Natural killer cell (primary cell): ENCODE data around the gene POLR2J2. TPM values are rescaled to one million over a fixed set of nuclear protein-coding genes. Genes with fewer than 3 reads are reported as not detected.
"Not testable (repeated sequence)": the region's sequence is repeated elsewhere in the genome, so short reads cannot be mapped to it uniquely, and the experiment has no call there.

Experiments
- ATAC-seq, 3 donors: fragments of 150-1000 bp in 2 of 3; fragments of 200-7000 bp in 1 of 3; cut with Tn5 transposase; 1 replicate in 1 of 3; 2 replicates in 2 of 3; pipeline ENCODE4 v1.10.0; 2021; ENCODE audit warnings: mild to moderate bottlenecking in 2 of 3, moderate library complexity in 2 of 3
- DNase-seq, 2 donors: peaks; one replicate each; pipeline versions ENCODE4 v3.0.0 to v3.0.0-alpha.2; 2013 to 2021; ENCODE audit warnings: mixed read lengths in 1 of 2
- H3K27ac ChIP-seq: one replicate; pipeline ENCODE4 v1.5.1; 2013; ENCODE audit warnings: mild to moderate bottlenecking, low read length
- H3K27me3 ChIP-seq: one replicate; pipeline ENCODE4 v1.6.1; 2013; ENCODE audit warnings: low read length; ENCODE audit not compliant: control insufficient read depth, insufficient read depth
- H3K36me3 ChIP-seq: one replicate; pipeline ENCODE4 v1.6.1; 2013; ENCODE audit warnings: low read length; ENCODE audit not compliant: control insufficient read depth, insufficient read depth
- H3K4me1 ChIP-seq: one replicate; pipeline ENCODE4 v1.6.1; 2013; ENCODE audit warnings: low read length; ENCODE audit not compliant: control insufficient read depth, insufficient read depth
- H3K4me3 ChIP-seq: one replicate; pipeline ENCODE4 v1.5.1; 2013; ENCODE audit warnings: low read length
- H3K9me3 ChIP-seq: one replicate; pipeline ENCODE4 v1.6.1; 2013; ENCODE audit warnings: low read length; ENCODE audit not compliant: control insufficient read depth, insufficient read depth
- H3K27ac Mint-ChIP-seq, 2 donors: one replicate each; pipeline ENCODE4 v1.8.0; 2022; ENCODE audit warnings: mild to moderate bottlenecking in 2 of 2, mixed read lengths in 2 of 2, moderate library complexity in 1 of 2
- H3K27me3 Mint-ChIP-seq, 2 donors: one replicate each; pipeline ENCODE4 v1.8.0; 2022; ENCODE audit warnings: low read depth in 2 of 2, mixed read lengths in 2 of 2
- H3K36me3 Mint-ChIP-seq: one replicate; pipeline ENCODE4 v1.8.0; 2022; ENCODE audit warnings: mixed read lengths
- H3K4me1 Mint-ChIP-seq, 2 donors: one replicate each; pipeline ENCODE4 v1.8.0; 2022; ENCODE audit warnings: mixed read lengths in 2 of 2
- H3K4me3 Mint-ChIP-seq: one replicate; pipeline ENCODE4 v1.8.0; 2022; ENCODE audit warnings: mild to moderate bottlenecking, moderate library complexity, mixed read lengths
- H3K9me3 Mint-ChIP-seq, 2 donors: one replicate each; pipeline ENCODE4 v1.8.0; 2022; ENCODE audit warnings: mixed read lengths in 2 of 2
- WGBS: methylation state at CpG from one replicate; pipeline ENCODE4 v1.1.7; 2013; ENCODE audit warnings: missing lambda C conversion rate; ENCODE audit not compliant: insufficient coverage; 5-methylcytosine and 5-hydroxymethylcytosine counted together
- intact Hi-C: fragments of 100-400 bp; cut with micrococcal nuclease; formaldehyde crosslinking; loops from one replicate; pipeline ENCODE4 v1.14.2; 2022
- total RNA-seq, 4 donors: library from RNA; stranded (reverse); fragments of 120-200 nt in 1 of 4; gene quantifications; one replicate each; pipeline versions ENCODE4 v1.2.3 to v1.2.4, GENCODE V29; 2013 to 2022

The POLR2J2 gene
- total RNA-seq, 3 donors from 2014 or later (not counting 1 experiment from before 2014, with no cell fraction given), result 38.9 to 63.8 (median 49.4) TPM

GRCh38 chr7:102649924-102650323 lies 21.5 kb downstream of the POLR2J2 start, which contains the start of gene SPDYE2B:
Gene SPDYE2B, plus strand, starts transcription at chr7:102650319. Its CDS starts 2,030 bp downstream, at chr7:102652349.
- H3K36me3 ChIP-seq, H3K4me1 Mint-ChIP-seq, H3K9me3 ChIP-seq, H3K36me3 Mint-ChIP-seq, H3K4me3 ChIP-seq, intact Hi-C loops, H3K27me3 ChIP-seq, H3K27me3 Mint-ChIP-seq, H3K27ac Mint-ChIP-seq, H3K4me3 Mint-ChIP-seq, H3K9me3 Mint-ChIP-seq, DNase-seq, H3K27ac ChIP-seq, H3K4me1 ChIP-seq: not testable (repeated sequence)
- no CpG with 5 or more reads among the region's 4 CpGs for WGBS
- ATAC-seq, result peak in 1 of 3 donors; percentile 32

GRCh38 chr7:102647813-102648212 lies 23.6 kb downstream of the POLR2J2 start:
- H3K4me1 ChIP-seq, H3K36me3 ChIP-seq, H3K27me3 ChIP-seq, H3K4me3 ChIP-seq, H3K36me3 Mint-ChIP-seq, DNase-seq, H3K4me1 Mint-ChIP-seq, H3K27ac Mint-ChIP-seq, H3K4me3 Mint-ChIP-seq, H3K9me3 Mint-ChIP-seq, intact Hi-C loops, H3K27ac ChIP-seq, H3K27me3 Mint-ChIP-seq, H3K9me3 ChIP-seq: not testable (repeated sequence)
- ATAC-seq, result peak in 1 of 3 donors; percentile 1
- WGBS, result 93% methylated on average over 4 of the region's 7 CpGs

- H3K9me3 ChIP-seq, intact Hi-C loops, H3K4me1 ChIP-seq, H3K4me1 Mint-ChIP-seq, H3K4me3 ChIP-seq, H3K27me3 Mint-ChIP-seq, ATAC-seq, H3K4me3 Mint-ChIP-seq, H3K9me3 Mint-ChIP-seq, H3K27ac ChIP-seq, H3K36me3 Mint-ChIP-seq, H3K27ac Mint-ChIP-seq, DNase-seq, H3K27me3 ChIP-seq, H3K36me3 ChIP-seq: not testable (repeated sequence)
- WGBS, result no CpG with 5 or more reads among the region's 1 CpG
Measured at GRCh38 chr7:102643404-102643803, 28.1 kb downstream of the POLR2J2 start.

- H3K27me3 ChIP-seq, H3K27ac ChIP-seq, H3K36me3 Mint-ChIP-seq, DNase-seq, H3K4me3 Mint-ChIP-seq, H3K4me1 ChIP-seq, ATAC-seq, H3K27me3 Mint-ChIP-seq, H3K9me3 ChIP-seq, H3K36me3 ChIP-seq, H3K4me3 ChIP-seq, intact Hi-C loops, H3K4me1 Mint-ChIP-seq, H3K27ac Mint-ChIP-seq, H3K9me3 Mint-ChIP-seq: not testable (repeated sequence)
- WGBS, result no CpG with 5 or more reads among the region's 9 CpGs
Measured at GRCh38 chr7:102642691-102643090, 28.8 kb downstream of the POLR2J2 start, which contains the start of gene UPK3BL1. Gene UPK3BL1, minus strand, starts transcription at chr7:102642791. Its CDS starts 50 bp downstream, at chr7:102642741.

- H3K4me1 Mint-ChIP-seq, H3K27ac ChIP-seq, H3K4me3 Mint-ChIP-seq, H3K4me1 ChIP-seq, H3K27ac Mint-ChIP-seq, ATAC-seq, H3K9me3 ChIP-seq, H3K27me3 ChIP-seq, H3K9me3 Mint-ChIP-seq, intact Hi-C loops, H3K36me3 ChIP-seq, H3K4me3 ChIP-seq, H3K36me3 Mint-ChIP-seq, H3K27me3 Mint-ChIP-seq: not testable (repeated sequence)
- WGBS, result 96% methylated on average over 5 of the region's 11 CpGs
- peak in 1 of 2 donors; percentile 1 for DNase-seq
Measured at GRCh38 chr7:102638848-102639247, 32.6 kb downstream of the POLR2J2 start.

GRCh38 chr7:102636956-102637355 lies 34.5 kb downstream of the POLR2J2 start:
- H3K9me3 Mint-ChIP-seq, intact Hi-C loops, H3K27ac Mint-ChIP-seq, H3K4me1 Mint-ChIP-seq, H3K36me3 ChIP-seq, DNase-seq, H3K4me3 ChIP-seq, H3K27ac ChIP-seq, H3K27me3 ChIP-seq, H3K9me3 ChIP-seq, H3K27me3 Mint-ChIP-seq, H3K4me1 ChIP-seq, H3K4me3 Mint-ChIP-seq, ATAC-seq, H3K36me3 Mint-ChIP-seq: not testable (repeated sequence)
- 92% methylated on average over 7 of the region's 13 CpGs for WGBS

GRCh38 chr7:102635354-102635753 lies 36.1 kb downstream of the POLR2J2 start:
- H3K27ac Mint-ChIP-seq, H3K4me3 ChIP-seq, H3K36me3 ChIP-seq, ATAC-seq, H3K4me1 Mint-ChIP-seq, H3K27me3 Mint-ChIP-seq, H3K4me1 ChIP-seq, H3K4me3 Mint-ChIP-seq, DNase-seq, H3K36me3 Mint-ChIP-seq, H3K27me3 ChIP-seq, H3K27ac ChIP-seq, intact Hi-C loops, H3K9me3 Mint-ChIP-seq, H3K9me3 ChIP-seq: not testable (repeated sequence)
- no CpG with 5 or more reads among the region's 5 CpGs for WGBS

GRCh38 chr7:102634299-102634698 lies 37.2 kb downstream of the POLR2J2 start:
- H3K27ac Mint-ChIP-seq, H3K36me3 ChIP-seq, H3K4me3 ChIP-seq, intact Hi-C loops, H3K36me3 Mint-ChIP-seq, DNase-seq, H3K4me1 ChIP-seq, H3K27ac ChIP-seq, H3K4me3 Mint-ChIP-seq, H3K27me3 Mint-ChIP-seq, H3K9me3 ChIP-seq, H3K9me3 Mint-ChIP-seq, H3K27me3 ChIP-seq, H3K4me1 Mint-ChIP-seq: not testable (repeated sequence)
- no CpG with 5 or more reads among the region's 6 CpGs for WGBS
- ATAC-seq, result peak in 1 of 3 donors; percentile 4
